Pulmonary artery endothelial cell (primary cell): ENCODE data around the gene ZNF296. TPM values are rescaled to one million over a fixed set of nuclear protein-coding genes. Genes with fewer than 3 reads are reported as not detected.

Experiments used
- DNase-seq: peaks from one replicate; pipeline ENCODE4 v3.0.0-alpha.2; 2011; ENCODE audit warnings: low read depth, low spot score
- total RNA-seq: library from RNA; depleted of rRNA; stranded (reverse); fragments of >200 nt; gene quantifications from 2 replicates; pipeline ENCODE4 v1.2.3, GENCODE V29; 2014

The ZNF296 gene
- total RNA-seq, 1 donor from 2014 or later, result 0.26 TPM

DNA sequence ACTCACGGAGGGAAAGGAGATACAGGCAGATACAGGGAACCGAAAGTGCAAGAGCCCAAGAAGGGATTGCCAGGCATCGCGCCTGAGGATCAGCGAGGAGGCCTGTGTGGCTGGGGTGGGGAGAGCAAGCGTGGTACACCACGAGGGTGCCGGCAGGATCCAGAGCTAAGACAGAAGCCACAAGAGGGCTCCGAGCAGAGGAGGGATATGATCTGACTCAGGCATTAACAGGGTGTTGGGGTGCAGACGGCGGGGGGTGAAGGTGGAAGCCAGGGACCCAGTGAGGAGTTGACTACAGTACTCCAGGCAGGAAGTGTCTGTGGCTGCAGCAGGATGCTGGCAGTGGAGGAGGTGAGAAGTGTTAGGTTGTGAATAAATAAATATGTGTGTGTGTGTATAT, 11.3 kb upstream of the ZNF296 start:
- no peak for DNase-seq

- no peak for DNase-seq
Observed at GRCh38 chr19:45086480-45086879, 10.2 kb upstream of the ZNF296 start.

DNA sequence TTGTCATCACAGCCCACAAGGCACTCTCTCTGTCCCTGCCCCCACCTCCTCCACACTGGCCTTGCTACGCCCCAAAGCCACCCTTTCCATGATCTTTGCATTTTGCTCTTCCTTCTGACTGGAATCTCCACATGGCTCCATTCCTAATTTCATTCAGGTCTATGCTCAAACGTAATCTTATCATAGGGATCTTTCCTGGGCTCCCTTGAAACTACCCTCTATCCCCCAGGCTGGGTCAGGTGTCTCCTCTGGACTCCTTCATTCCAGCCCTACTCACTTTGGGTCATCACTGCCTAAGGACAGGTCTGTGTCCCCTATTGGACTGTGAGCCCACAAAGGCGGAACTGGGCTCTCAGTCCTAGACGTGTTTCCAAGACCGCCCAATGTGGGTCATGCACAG, 5.9 kb upstream of the ZNF296 start:
- no peak for DNase-seq

- DNase-seq, result no peak
Observed at GRCh38 chr19:45079911-45080370, 3.7 kb upstream of the ZNF296 start.

- DNase-seq, result peak; percentile 27
Observed at GRCh38 chr19:45079063-45079910, 3.0 kb upstream of the ZNF296 start, which contains the start of gene GEMIN7. TSS of gene GEMIN7 (plus strand) at chr19:45079260. CDS start at chr19:45090115, 10,855 bp downstream.

GRCh38 chr19:45078390-45079062, 2.2 kb upstream of the ZNF296 start:
- DNase-seq, result no peak

DNA sequence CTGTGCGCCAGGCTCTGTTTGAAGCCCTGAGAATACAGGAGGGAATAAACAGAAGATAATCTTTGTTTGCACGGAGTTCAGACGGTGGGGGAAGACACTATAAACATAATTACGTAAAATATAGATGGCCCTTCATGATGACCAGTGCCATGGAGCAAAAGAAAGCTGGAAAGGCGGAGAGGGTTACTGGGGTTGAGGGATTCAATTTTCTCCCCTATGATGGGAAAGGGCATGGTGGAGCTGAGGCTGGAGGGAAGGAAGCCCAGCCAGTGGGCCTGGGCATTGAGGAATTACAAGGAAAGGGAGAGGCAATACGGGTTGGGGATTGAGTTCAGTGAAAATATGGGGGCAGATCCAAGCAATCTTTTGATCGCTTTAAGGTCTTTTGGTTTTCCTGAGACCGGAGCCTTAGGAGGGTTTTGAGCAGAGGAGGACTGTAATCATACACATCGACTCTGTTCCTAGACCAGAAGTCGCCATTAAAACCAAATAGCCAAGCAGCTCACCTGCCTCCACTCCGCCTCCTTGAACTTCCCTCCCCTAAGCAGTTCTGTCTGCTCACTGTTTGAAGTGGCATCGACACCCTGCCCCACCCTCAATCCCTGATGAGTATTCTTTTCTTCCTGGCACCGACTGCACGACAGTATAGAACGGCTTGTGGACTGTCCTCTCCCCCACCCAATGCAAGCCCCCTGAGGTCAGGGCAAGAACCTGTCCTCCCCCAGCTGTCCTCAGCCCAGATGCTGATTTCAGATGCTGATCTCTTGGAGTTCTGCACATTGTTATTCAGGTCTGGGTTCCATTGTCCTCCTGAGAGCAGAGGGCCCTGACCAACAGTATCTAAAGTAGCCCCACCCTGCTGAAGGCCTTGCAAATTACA, 813 bp upstream of the ZNF296 start:
- DNase-seq, result no peak

GRCh38 chr19:45075301-45076028, 813 bp downstream of the ZNF296 start:
- no peak for DNase-seq

DNA sequence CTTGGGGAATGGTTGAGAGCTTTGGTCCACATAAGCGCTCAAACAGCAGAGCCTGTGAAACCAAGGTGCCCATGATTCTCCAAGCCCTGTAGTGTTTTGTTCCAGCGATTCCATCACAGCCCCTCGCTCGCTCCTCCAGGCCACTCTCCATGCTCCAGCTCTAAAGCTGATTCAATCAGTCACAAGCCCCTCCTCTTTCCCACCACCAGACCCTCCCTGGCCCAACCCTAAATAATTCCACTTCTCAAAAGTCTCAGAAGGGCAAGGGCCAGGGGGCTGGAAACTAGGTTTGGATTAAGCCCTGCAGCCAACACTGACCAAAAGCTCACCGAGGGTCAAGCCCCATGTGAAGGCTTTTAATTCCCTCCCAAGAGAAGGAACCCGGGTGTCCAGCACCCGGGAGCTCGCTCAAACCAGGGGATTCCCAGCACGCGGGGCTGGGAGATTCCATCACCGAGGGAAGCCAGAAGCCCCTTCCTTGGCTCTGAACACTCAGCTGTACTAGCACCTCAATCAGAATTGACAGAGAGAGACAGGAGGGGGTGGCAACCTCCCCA, 1.5 kb downstream of the ZNF296 start:
- DNase-seq, result no peak

GRCh38 chr19:45071969-45072790, 4.1 kb downstream of the ZNF296 start:
- DNase-seq, result no peak

GRCh38 chr19:45071545-45071938, 4.7 kb downstream of the ZNF296 start:
- DNase-seq, result no peak

GRCh38 chr19:45070861-45071544, 5.3 kb downstream of the ZNF296 start:
- no peak for DNase-seq

DNA sequence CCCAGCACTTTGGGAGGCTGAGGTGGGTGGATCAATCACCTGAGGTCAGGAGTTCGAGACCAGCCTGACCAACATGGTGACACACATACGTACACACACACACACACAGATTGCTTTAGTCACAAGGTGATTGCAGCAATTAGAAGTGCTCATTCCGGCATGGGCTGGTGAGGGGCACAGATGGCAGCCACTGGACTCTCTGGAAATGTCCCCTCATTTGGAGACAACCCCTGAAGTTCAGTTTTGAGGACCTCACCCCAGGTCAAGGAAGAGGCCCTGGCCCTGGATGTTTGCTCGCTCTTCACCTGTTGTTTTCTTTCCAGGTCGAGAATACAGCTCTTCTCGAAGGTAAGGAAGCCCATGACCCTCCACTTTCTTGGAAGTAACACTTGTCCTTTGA, 6.1 kb downstream of the ZNF296 start:
- DNase-seq, result no peak

DNA sequence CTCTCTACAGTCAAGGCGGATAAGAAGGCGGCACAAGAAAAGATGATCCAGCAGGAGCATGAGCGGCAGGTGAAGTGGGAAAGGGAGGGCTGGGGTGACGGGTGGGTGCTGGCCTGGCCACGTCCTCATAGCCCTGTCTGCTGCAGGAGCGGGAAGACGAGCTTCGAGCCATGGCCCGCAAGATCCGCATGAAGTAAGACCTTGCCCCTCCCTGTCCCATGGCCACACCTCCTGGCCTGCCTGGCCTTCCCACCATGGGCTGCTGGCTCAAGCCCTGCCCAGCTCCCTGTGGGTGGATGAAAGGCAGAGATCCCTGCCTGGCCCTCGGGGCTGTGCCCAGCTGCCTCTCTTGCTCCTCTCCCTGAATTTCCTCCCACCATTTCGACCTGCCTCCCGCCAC, 7.2 kb downstream of the ZNF296 start:
- no peak for DNase-seq

DNA sequence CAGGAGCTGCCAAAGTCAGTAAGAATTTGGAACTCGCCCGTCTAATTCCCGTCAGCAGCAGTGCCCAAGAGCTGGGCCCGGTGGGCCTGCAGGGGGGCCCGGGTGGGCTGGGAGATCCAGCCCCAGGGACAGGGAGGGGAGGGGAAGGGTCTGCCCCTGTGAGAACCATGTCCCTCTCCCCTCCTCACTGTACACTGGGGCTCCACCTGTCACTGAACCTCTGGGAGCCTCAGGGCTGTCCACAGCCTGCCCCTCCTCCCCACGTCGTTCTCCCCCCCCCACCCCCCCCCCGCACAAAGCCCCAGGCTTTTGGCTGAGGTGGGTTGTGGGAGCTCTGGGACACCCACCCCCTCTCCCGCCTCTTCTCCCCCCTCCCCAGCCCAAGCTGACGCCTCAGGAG, 8.2 kb downstream of the ZNF296 start:
- DNase-seq, result no peak

DNA sequence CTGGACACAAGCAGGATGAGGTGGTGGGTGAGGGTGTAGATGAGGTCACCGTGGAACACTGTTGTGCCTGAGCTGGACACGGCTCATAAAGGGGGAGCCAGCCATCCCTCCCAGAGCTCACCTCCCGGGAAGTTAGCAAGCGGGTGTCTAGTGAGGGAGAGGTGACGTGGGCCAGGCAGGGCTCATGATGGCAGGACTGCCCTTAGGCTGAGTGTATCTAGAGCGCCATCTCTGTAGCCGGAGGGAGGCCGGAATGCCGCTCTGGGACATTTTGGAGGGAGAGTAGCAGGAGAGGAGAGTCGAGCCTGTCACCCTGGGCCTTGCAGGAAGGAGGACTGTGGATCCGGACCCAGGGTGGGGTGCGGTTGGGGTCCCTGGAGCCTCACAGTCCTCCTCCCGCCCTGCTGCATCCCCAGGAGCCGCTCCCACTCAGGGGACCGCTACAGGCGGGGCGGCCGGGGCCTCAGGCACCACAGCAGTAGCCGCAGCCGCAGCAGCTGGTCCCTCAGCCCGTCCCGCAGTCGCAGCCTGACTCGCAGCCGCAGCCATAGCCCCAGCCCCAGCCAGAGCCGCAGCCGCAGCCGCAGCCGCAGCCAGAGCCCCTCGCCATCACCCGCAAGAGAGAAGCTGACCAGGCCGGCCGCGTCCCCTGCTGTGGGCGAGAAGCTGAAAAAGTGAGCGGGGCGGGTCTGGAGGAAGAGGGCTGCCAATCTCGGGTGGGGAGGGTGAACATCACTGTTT, 9.2 kb downstream of the ZNF296 start:
- DNase-seq, result no peak

GRCh38 chr19:45063851-45064801, 12.2 kb downstream of the ZNF296 start:
- no peak for DNase-seq
